AG04450 (cell line): ENCODE data around the gene PGM2. TPM values are rescaled to one million over a fixed set of nuclear protein-coding genes. Genes with fewer than 3 reads are reported as not detected.
A peak's percentile ranks its signal among the peaks of the same experiment; 100 is the strongest.

Experiments used
- CTCF ChIA-PET: fragments of 300-600, 350-600 bp; formaldehyde crosslinking; extraction: SDS; loops from one replicate; lab custom pipeline; 2022; ENCODE audit warnings: antibody characterized with exemption, inconsistent platforms; lab: Charles Lee
- POLR2A ChIA-PET: fragments of 350-600 bp; formaldehyde crosslinking; extraction: SDS; loops from one replicate; lab custom pipeline; 2021; ENCODE audit warnings: antibody characterized with exemption, inconsistent platforms; lab: Yijun Ruan, JAX
- DNase-seq: peaks from one replicate; pipeline ENCODE4 v3.0.0-alpha.2; 2011; ENCODE audit warnings: low read depth, low spot score
- H3K27ac ChIP-seq: one replicate; pipeline ENCODE4 v1.5.1; 2012; ENCODE audit warnings: low read depth, low read length, control low read depth
- H3K27me3 ChIP-seq: one replicate; pipeline ENCODE4 v1.6.0; 2012; ENCODE audit warnings: low read length; ENCODE audit not compliant: control insufficient read depth, insufficient read depth
- H3K4me3 ChIP-seq: 2 replicates; pipeline ENCODE4 v1.5.1; 2011; ENCODE audit warnings: mild to moderate bottlenecking, low read depth, low read length, control low read depth
- H3K9me3 ChIP-seq: 2 replicates; pipeline ENCODE4 v1.5.1; 2012; ENCODE audit warnings: low read length; ENCODE audit not compliant: control insufficient read depth, insufficient read depth
- polyA plus RNA-seq: library from polyadenylated mRNA; depleted of rRNA; stranded (reverse); fragments of >200 nt; gene quantifications from 2 replicates; pipeline ENCODE4 v1.2.3, GENCODE V29; 2011
- TF ChIP-seq, protein P1 (sequence below): IDR thresholded peaks from 2 replicates; pipeline ENCODE4 v1.5.1; 2011; ENCODE audit warnings: low read depth, low read length, control low read depth, inconsistent platforms

The PGM2 gene
- polyA plus RNA-seq, 1 experiment = 24.1 TPM

GRCh38 chr4:37797374-37797773, 29.1 kb upstream of the PGM2 start:
- H3K27me3 ChIP-seq = peaks cover 12% of the 10 kb centered on the region
- ChIA-PET CTCF (interaction anchor here (1.7 to 2.7 kb wide), 2 partner anchors 194 to 238 kb away, joined by 6 to 13 read pairs; no protein-coding TSS in a partner anchor), POLR2A (no interaction called here)
- H3K27ac ChIP-seq = no peak overlapping the region
- TF ChIP-seq, protein P1, sequence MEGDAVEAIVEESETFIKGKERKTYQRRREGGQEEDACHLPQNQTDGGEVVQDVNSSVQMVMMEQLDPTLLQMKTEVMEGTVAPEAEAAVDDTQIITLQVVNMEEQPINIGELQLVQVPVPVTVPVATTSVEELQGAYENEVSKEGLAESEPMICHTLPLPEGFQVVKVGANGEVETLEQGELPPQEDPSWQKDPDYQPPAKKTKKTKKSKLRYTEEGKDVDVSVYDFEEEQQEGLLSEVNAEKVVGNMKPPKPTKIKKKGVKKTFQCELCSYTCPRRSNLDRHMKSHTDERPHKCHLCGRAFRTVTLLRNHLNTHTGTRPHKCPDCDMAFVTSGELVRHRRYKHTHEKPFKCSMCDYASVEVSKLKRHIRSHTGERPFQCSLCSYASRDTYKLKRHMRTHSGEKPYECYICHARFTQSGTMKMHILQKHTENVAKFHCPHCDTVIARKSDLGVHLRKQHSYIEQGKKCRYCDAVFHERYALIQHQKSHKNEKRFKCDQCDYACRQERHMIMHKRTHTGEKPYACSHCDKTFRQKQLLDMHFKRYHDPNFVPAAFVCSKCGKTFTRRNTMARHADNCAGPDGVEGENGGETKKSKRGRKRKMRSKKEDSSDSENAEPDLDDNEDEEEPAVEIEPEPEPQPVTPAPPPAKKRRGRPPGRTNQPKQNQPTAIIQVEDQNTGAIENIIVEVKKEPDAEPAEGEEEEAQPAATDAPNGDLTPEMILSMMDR = no peak
- no peak for DNase-seq
- no peaks in the 10 kb centered on the region for H3K9me3 ChIP-seq
- no peak overlapping the region for H3K4me3 ChIP-seq

DNA sequence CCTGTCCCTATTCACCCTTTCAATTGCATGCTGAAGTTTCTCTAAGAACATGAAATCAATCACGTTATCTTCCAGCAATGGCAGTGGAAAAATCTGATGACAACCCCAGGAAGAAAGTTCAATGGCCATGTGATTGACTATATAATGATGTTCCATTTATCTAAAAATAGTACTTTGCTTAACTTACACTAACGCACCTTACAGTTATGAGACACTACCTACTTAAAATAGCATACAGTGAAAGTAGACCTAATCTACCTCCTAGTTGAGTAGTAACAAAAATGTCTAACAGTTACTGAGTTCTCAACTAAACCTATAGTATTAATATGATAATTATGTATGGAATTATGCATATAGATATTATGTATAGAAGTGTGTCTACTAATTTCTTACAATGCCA, 28.6 kb upstream of the PGM2 start:
- H3K27me3 ChIP-seq = peaks cover 11% of the 10 kb centered on the region
- DNase-seq = no peak
- H3K27ac ChIP-seq = no peak overlapping the region
- H3K4me3 ChIP-seq = no peak overlapping the region
- ChIA-PET POLR2A (no interaction called here), CTCF (interaction anchor here (2.7 kb wide), 1 partner anchor 195 kb away, joined by 13 read pairs; no protein-coding TSS in a partner anchor)
- H3K9me3 ChIP-seq = no peaks in the 10 kb centered on the region
- TF ChIP-seq, protein P1 = no peak

GRCh38 chr4:37798616-37799015, 27.9 kb upstream of the PGM2 start:
- no peak for DNase-seq
- H3K4me3 ChIP-seq = no peak overlapping the region
- H3K27me3 ChIP-seq = peaks cover 8% of the 10 kb centered on the region
- POLR2A ChIA-PET = no interaction called here
- CTCF ChIA-PET = interaction anchor here (0.9 to 2.7 kb wide), 2 partner anchors 196 to 239 kb away, joined by 3 to 13 read pairs; no protein-coding TSS in a partner anchor
- no peak overlapping the region for H3K27ac ChIP-seq
- no peaks in the 10 kb centered on the region for H3K9me3 ChIP-seq
- TF ChIP-seq, protein P1 = no peak

DNA sequence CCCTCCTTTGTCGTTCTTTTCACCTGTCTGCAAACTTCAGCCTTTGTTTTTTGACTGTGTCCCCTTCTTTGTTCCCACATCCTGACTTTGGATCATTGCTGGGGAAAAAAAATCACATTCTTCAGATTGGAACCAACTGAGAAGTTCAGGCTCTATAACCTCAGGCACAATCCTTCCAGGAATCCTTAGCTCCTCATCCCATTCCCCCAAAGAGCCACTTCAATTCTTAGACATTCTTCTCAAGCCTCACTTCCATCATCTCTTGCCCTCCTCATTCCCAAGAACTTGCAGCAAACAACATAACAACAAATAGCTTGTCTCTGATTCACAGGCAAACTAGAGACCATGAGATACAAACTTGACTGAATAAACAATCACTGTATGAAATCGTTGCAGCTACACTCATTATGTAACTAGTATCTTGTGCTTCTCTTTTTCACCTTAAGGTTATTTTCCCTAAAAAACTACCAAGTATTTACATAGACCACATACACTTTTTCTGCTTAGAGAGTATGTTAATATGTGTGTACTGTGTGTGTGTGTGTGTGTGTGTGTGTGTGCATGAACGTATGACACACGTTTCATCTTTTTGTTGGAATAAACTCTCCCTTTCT, 26.4 kb upstream of the PGM2 start:
- H3K4me3 ChIP-seq = no peak overlapping the region
- POLR2A ChIA-PET = no interaction called here
- no peak overlapping the region for H3K27ac ChIP-seq
- H3K9me3 ChIP-seq = no peaks in the 10 kb centered on the region
- peaks cover 5% of the 10 kb centered on the region for H3K27me3 ChIP-seq
- TF ChIP-seq, protein P1 = no peak
- CTCF ChIA-PET = interaction anchor here (1.1 to 1.8 kb wide), 3 partner anchors 197 to 235 kb away, joined by 4 to 16 read pairs (median 6); no protein-coding TSS in a partner anchor
- DNase-seq = no peak

DNA sequence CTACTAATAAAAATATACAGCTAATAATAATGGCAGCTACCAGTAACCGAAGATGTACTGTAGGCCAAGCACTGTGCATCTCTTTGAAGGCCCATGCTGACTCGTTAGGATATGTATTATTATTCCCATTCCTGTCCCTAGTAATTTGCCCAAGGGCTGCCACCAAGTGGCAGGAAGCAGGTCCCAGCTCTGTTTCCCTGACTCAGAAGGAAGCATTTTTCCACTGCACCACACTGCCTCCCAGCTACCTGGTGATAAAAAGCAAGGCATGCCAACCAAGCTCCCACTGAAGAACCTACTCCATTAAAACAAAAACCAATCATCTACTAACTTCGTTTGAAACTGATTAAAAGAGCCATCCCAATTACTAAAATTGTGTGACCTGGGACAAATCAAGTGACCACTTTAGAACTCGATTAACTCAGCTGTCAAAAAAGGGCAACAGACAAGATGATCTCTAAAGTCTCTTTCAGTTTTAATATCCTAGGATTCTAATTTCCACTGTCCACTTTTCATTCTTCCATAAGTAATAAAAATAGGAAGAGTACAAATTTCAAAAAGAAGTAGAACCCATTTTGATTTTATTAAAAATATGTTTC, 24.3 kb upstream of the PGM2 start:
- H3K27ac ChIP-seq = no peak overlapping the region
- no peaks in the 10 kb centered on the region for H3K9me3 ChIP-seq
- POLR2A ChIA-PET = no interaction called here
- DNase-seq = no peak
- H3K27me3 ChIP-seq = peaks cover 5% of the 10 kb centered on the region
- no peak overlapping the region for H3K4me3 ChIP-seq
- CTCF ChIA-PET = interaction anchor here (0.6 to 1.9 kb wide), 14 partner anchors 10 to 349 kb away, joined by 3 to 48 read pairs (median 4); partner anchors contain the start of gene PGM2
- TF ChIP-seq, protein P1 = peak; percentile 51
